Measurements from ENCODE around the gene CAMK1D.

GRCh38 chr10:12768156-12769100, 419.1 kb downstream of the CAMK1D start:
- TF ChIP-seq CTCF (IDR thresholded peaks at IDR 0.05) (no peak), POLR2AphosphoS5 (IDR thresholded peaks at IDR 0.05) (no peak), POLR2A (IDR thresholded peaks at IDR 0.05) (no peak)

Measured in breast epithelium (tissue), 3 donors.